Measurements from ENCODE around the gene ALDH1L1. TPM values are rescaled to one million over a fixed set of nuclear protein-coding genes. Genes with fewer than 3 reads are reported as not detected.

Gene ALDH1L1
- total RNA-seq, 2 donors from 2014 or later, result 0.18 to 0.34 TPM

- DNase-seq (ENCODE audit: low spot score in 2 of 2) (no peak), ATAC-seq (no peak)
- no peak overlapping the region for H3K27ac Mint-ChIP-seq
- H3K36me3 Mint-ChIP-seq, result no peaks in the 10 kb centered on the region
- H3K9me3 Mint-ChIP-seq, result no peaks in the 10 kb centered on the region
Observed at GRCh38 chr3:126119976-126120375, 60.4 kb downstream of the ALDH1L1 start.

DNA sequence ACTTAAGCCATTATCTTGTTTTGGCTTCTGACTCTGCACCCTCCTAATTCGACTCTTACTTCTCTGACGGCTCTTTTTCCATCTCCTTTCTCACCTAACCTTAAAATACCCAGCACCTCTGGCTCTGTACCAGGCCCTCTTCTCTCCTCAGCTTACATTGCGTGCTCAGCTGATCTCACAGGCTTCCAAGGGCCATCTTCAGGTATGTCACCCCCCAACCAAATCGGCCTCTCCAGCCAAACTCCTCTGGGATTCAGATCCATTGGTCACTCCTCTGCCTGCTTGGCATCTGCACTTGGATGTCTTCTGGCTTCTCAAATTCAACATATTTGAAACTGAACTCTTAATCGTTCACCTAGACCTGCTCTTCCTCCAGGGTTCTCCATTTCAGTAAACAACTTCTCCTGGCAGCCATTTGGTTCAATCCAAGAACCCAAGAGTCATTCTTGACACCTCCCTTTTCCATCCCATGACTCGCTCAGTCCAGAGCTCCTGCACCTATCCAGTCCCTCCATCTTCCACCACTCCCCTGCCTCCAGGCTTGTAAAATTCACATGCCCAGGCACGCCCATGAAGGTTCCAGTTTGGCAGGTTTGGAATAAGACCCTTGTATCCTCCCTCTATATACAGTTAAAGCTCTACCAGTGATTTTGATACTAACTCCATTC lies 61.2 kb downstream of the ALDH1L1 start:
- peak overlapping the region in 1 of 2 donors; percentile 8 for H3K27ac Mint-ChIP-seq
- ATAC-seq, result no peak
- no peaks in the 10 kb centered on the region for H3K9me3 Mint-ChIP-seq

GRCh38 chr3:126118591-126118990 lies 61.8 kb downstream of the ALDH1L1 start:
- H3K36me3 Mint-ChIP-seq, result no peaks in the 10 kb centered on the region
- no peaks in the 10 kb centered on the region for H3K9me3 Mint-ChIP-seq
- ATAC-seq, result no peak
- no peak for DNase-seq (ENCODE audit: low spot score in 2 of 2)
- no peak overlapping the region for H3K27ac Mint-ChIP-seq

More for the DNA sequence above, 61.2 kb downstream of the ALDH1L1 start:
- no peaks in the 10 kb centered on the region for H3K36me3 Mint-ChIP-seq
- no peak for DNase-seq (ENCODE audit: low spot score in 2 of 2)

- Mint-ChIP-seq H3K9me3 (no peaks in the 10 kb centered on the region), H3K27ac (no peak overlapping the region), H3K36me3 (no peaks in the 10 kb centered on the region)
- DNase-seq (ENCODE audit: low spot score in 2 of 2), result peak in 1 of 2 donors; percentile 48
- no peak for ATAC-seq
Observed at GRCh38 chr3:126117786-126118185, 62.6 kb downstream of the ALDH1L1 start.

DNA sequence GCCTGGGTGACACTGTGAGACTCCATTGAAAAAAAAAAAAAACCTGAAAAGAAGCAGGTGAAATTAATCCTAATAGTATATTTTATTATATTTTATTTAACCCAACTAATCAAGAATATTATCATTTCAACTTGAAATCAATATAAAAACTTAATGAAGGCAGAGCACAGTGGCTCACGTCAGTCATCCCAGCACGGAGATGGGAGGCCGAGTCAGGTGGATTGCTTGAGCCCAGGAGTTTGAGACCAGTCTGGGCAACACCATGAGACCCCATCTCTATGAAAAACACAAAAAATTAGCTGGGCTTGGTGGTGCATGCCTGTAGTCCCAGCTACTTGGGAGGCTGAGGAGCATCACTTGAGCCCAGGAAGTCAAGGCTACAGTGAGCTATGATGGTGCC lies 63.2 kb downstream of the ALDH1L1 start:
- H3K36me3 Mint-ChIP-seq, result no peaks in the 10 kb centered on the region
- H3K27ac Mint-ChIP-seq, result no peak overlapping the region
- no peak for DNase-seq (ENCODE audit: low spot score in 2 of 2)
- no peak for ATAC-seq
- no peaks in the 10 kb centered on the region for H3K9me3 Mint-ChIP-seq

- no peak overlapping the region for H3K27ac Mint-ChIP-seq
- no peaks in the 10 kb centered on the region for H3K9me3 Mint-ChIP-seq
- no peaks in the 10 kb centered on the region for H3K36me3 Mint-ChIP-seq
- no peak for ATAC-seq
- DNase-seq (ENCODE audit: low spot score in 2 of 2), result no peak
Observed at GRCh38 chr3:126116526-126116925, 63.9 kb downstream of the ALDH1L1 start.

- Mint-ChIP-seq H3K27ac (no peak overlapping the region), H3K9me3 (no peaks in the 10 kb centered on the region), H3K36me3 (no peaks in the 10 kb centered on the region)
- DNase-seq (ENCODE audit: low spot score in 2 of 2) (peak in 1 of 2 donors; percentile 49), ATAC-seq (no peak)
Observed at GRCh38 chr3:126114443-126115386, 65.7 kb downstream of the ALDH1L1 start.

GRCh38 chr3:126113733-126114442 lies 66.5 kb downstream of the ALDH1L1 start:
- DNase-seq (ENCODE audit: low spot score in 2 of 2), result peak in 1 of 2 donors; percentile 48
- Mint-ChIP-seq H3K36me3 (no peaks in the 10 kb centered on the region), H3K27ac (no peak overlapping the region), H3K9me3 (no peaks in the 10 kb centered on the region)
- ATAC-seq, result peak; percentile 50 to 58

DNA sequence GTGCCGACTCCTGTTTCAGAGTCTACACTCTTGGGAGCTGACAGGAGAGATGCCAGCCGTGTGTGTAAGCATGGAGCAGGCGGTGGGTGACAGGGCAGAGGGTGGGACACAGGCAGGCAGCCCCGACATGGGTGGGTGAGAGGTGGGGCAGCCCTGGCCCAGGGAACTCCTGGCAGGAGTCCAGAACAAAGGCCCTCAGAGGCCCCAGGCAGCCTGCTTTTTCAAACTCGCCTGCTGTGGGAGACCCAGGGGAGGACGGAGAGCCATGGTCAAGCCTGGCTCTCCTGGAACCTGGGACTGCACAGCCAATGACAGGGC lies 67.2 kb downstream of the ALDH1L1 start:
- ATAC-seq (no peak), DNase-seq (ENCODE audit: low spot score in 2 of 2) (peak in 1 of 2 donors; percentile 35)
- Mint-ChIP-seq H3K9me3 (no peaks in the 10 kb centered on the region), H3K36me3 (no peaks in the 10 kb centered on the region), H3K27ac (no peak overlapping the region)

- Mint-ChIP-seq H3K9me3 (no peaks in the 10 kb centered on the region), H3K27ac (no peak overlapping the region), H3K36me3 (no peaks in the 10 kb centered on the region)
- DNase-seq (ENCODE audit: low spot score in 2 of 2), result peak in 1 of 2 donors; percentile 44
- no peak for ATAC-seq
Observed at GRCh38 chr3:126112531-126113237, 67.7 kb downstream of the ALDH1L1 start.

GRCh38 chr3:126111566-126112475 lies 68.6 kb downstream of the ALDH1L1 start:
- Mint-ChIP-seq H3K27ac (no peak overlapping the region), H3K36me3 (no peaks in the 10 kb centered on the region), H3K9me3 (no peaks in the 10 kb centered on the region)
- ATAC-seq (no peak), DNase-seq (ENCODE audit: low spot score in 2 of 2) (peak in 1 of 2 donors; percentile 28)

GRCh38 chr3:126111126-126111551 lies 69.2 kb downstream of the ALDH1L1 start:
- H3K36me3 Mint-ChIP-seq, result no peaks in the 10 kb centered on the region
- H3K27ac Mint-ChIP-seq, result no peak overlapping the region
- DNase-seq (ENCODE audit: low spot score in 2 of 2) (no peak), ATAC-seq (no peak)
- H3K9me3 Mint-ChIP-seq, result no peaks in the 10 kb centered on the region

DNA sequence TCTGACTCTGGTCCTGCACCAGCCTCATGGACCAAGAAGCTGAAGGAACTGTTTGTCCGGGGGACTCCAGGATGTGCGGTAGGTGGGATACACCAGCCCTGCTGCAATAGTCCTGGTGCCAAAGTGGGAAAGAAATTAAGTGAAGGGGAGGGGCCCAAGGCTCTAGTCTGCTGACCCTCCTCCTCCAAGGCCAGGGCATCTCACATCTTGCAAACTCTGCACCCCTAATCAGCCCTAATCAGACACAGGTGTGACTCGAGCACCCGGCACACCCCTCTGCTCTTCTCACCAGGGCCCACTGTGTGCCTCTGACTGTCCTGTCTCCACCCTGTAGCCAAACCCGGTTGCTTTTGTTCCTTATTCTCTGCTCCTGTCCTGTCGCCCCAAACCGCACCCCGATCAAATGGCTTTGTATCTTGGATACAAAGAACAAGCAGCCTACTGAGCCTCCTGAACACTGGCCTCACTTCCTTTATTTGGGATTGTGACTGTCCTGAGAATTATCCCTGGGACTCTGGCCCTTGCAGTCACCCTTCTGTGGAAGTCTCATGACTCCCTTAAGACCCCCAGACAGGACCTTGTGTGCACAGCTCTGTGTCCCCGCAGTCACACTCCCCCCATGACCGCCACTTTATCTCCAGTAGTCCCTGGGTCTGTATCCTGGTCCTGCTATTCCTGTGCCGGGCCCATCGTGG lies 69.8 kb downstream of the ALDH1L1 start:
- peak in 1 of 2 donors; percentile 44 for DNase-seq (ENCODE audit: low spot score in 2 of 2)
- ATAC-seq, result no peak
- H3K9me3 Mint-ChIP-seq, result no peaks in the 10 kb centered on the region
- H3K27ac Mint-ChIP-seq, result no peak overlapping the region
- H3K36me3 Mint-ChIP-seq, result no peaks in the 10 kb centered on the region

DNA sequence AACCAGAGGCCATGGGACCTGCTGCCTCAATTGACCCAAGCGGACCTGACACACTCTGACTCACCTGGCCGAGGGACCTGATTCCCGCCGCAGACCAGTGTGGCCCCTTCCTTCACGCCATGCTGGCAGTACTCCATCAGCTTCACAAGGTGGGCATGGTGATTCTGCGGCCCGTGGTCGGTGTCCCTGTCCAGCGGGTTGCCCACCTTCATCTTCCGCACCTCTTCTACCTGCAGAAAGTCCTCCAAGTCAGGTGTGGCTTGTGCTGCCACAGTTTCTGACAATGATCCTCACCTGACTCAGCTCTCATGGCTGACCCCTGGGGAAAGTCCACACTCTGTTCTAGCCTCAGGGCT lies 70.5 kb downstream of the ALDH1L1 start:
- ATAC-seq (no peak), DNase-seq (ENCODE audit: low spot score in 2 of 2) (no peak)
- no peaks in the 10 kb centered on the region for H3K36me3 Mint-ChIP-seq
- no peaks in the 10 kb centered on the region for H3K9me3 Mint-ChIP-seq
- peak overlapping the region in 1 of 2 donors; percentile 79 for H3K27ac Mint-ChIP-seq

GRCh38 chr3:126109146-126109879 lies 71.1 kb downstream of the ALDH1L1 start:
- H3K27ac Mint-ChIP-seq, result peak overlapping the region in 1 of 2 donors; percentile 36
- H3K36me3 Mint-ChIP-seq, result no peaks in the 10 kb centered on the region
- ATAC-seq (no peak), DNase-seq (ENCODE audit: low spot score in 2 of 2) (peak in 1 of 2 donors; percentile 39)
- H3K9me3 Mint-ChIP-seq, result no peaks in the 10 kb centered on the region
